Suprapubic skin (tissue), 4 donors: Measurements from ENCODE around the gene TDRD3. TPM values are rescaled to one million over a fixed set of nuclear protein-coding genes. Genes with fewer than 3 reads are reported as not detected.

Experiments used
- DNase-seq, 2 donors: peaks; one replicate each; pipeline ENCODE4 v3.0.0-alpha.2; 2019; ENCODE audit warnings: low spot score in 2 of 2
- H3K27ac ChIP-seq: fragments of 200-600 bp; sonication (generic); one replicate; pipeline ENCODE4 v1.5.1; 2019
- H3K27me3 ChIP-seq: fragments of 200-600 bp; sonication (generic); one replicate; pipeline ENCODE4 v1.5.1; 2019
- H3K36me3 ChIP-seq: fragments of 200-600 bp; sonication (generic); one replicate; pipeline ENCODE4 v1.5.1; 2019
- H3K4me1 ChIP-seq: fragments of 200-600 bp; sonication (generic); one replicate; pipeline ENCODE4 v1.5.1; 2019
- H3K4me3 ChIP-seq: fragments of 200-600 bp; sonication (generic); one replicate; pipeline ENCODE4 v1.5.1; 2019; ENCODE audit warnings: mild to moderate bottlenecking
- H3K9me3 ChIP-seq: fragments of 200-600 bp; sonication (generic); one replicate; pipeline ENCODE4 v1.5.1; 2019
- EP300 ChIP-seq: sonication (generic); formaldehyde crosslinking; IDR thresholded peaks from one replicate; pipeline ENCODE4 v1.6.1; 2017; ENCODE audit warnings: antibody characterized with exemption
- POLR2A ChIP-seq, 2 donors: fragments of 450-650 bp; IDR thresholded peaks; one replicate each; pipeline ENCODE4 v1.6.1; 2017; ENCODE audit warnings: antibody characterized with exemption in 2 of 2, mild to moderate bottlenecking in 2 of 2, moderate library complexity in 2 of 2
- POLR2AphosphoS5 ChIP-seq, 3 donors: sonication (generic); formaldehyde crosslinking; IDR thresholded peaks; one replicate each; pipeline ENCODE4 v1.6.1; 2017; ENCODE audit warnings: antibody characterized with exemption in 3 of 3
- WGBS: methylation state at CpG from one replicate; pipeline ENCODE4 v1.1.5; 2018; 5-methylcytosine and 5-hydroxymethylcytosine counted together
- total RNA-seq, 4 donors: library from RNA; depleted of rRNA; stranded (reverse); fragments of >200 nt; gene quantifications; one replicate each; pipeline ENCODE4 v1.1.0, GENCODE V29; 2016
- TF ChIP-seq, protein P1 (sequence below), 2 donors: fragments of 200-600 bp in 1 of 2; fragments of 450-650 bp in 1 of 2; sonication (generic) in 1 of 2; IDR thresholded peaks; one replicate each; pipeline ENCODE4 v1.5.1; 2016 to 2019; ENCODE audit warnings: antibody characterized with exemption in 2 of 2, mild to moderate bottlenecking in 1 of 2, moderate library complexity in 1 of 2

Gene TDRD3
- total RNA-seq, 4 donors from 2014 or later = 17.6 to 42.6 (median 21.7) TPM

DNA sequence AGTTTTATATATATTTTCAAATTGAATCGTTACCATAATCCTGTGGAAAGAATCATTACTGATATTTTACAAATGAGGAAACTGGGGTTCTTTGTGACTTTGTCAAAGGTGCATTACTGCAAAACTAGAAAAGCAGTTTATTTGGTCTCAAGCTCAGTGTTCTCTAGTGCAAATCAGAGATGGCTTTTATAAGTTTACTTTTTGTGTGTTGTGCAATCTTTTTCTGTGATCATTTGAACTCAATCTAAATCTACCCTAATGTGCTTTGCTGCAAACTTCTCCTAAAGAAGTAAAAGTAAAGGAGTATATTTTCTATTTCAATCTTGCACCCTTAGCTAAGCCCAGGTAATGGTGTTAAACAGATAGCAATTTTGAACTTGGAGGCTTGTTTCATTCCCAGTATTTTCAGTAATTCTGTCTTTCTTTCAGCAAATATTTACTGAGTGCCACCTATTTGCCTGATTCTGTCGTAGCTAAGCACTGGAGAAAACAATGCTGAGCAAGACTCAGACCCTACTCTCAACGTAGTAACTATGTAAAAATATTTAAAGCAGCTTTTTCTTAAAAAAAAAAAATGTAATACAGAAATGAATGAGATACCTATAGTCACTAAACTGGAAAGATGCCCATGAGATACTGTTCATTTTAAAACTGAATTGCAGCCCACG lies 124.0 kb downstream of the TDRD3 start:
- TF ChIP-seq, protein P1, sequence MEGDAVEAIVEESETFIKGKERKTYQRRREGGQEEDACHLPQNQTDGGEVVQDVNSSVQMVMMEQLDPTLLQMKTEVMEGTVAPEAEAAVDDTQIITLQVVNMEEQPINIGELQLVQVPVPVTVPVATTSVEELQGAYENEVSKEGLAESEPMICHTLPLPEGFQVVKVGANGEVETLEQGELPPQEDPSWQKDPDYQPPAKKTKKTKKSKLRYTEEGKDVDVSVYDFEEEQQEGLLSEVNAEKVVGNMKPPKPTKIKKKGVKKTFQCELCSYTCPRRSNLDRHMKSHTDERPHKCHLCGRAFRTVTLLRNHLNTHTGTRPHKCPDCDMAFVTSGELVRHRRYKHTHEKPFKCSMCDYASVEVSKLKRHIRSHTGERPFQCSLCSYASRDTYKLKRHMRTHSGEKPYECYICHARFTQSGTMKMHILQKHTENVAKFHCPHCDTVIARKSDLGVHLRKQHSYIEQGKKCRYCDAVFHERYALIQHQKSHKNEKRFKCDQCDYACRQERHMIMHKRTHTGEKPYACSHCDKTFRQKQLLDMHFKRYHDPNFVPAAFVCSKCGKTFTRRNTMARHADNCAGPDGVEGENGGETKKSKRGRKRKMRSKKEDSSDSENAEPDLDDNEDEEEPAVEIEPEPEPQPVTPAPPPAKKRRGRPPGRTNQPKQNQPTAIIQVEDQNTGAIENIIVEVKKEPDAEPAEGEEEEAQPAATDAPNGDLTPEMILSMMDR (IDR thresholded peaks at IDR 0.05) = no peak
- TF ChIP-seq POLR2AphosphoS5 (IDR thresholded peaks at IDR 0.05) (no peak), EP300 (no peak), POLR2A (IDR thresholded peaks at IDR 0.05) (no peak)
- no peak for DNase-seq
- 97% methylated on average over 4 of the region's 4 CpGs for WGBS
- peaks cover 17% of the 10 kb centered on the region for H3K36me3 ChIP-seq
- H3K9me3 ChIP-seq = no peaks in the 10 kb centered on the region
- H3K27me3 ChIP-seq = no peaks in the 10 kb centered on the region
- no peak overlapping the region for H3K4me3 ChIP-seq
- no peaks in the 10 kb centered on the region for H3K4me1 ChIP-seq
- no peak overlapping the region for H3K27ac ChIP-seq

DNA sequence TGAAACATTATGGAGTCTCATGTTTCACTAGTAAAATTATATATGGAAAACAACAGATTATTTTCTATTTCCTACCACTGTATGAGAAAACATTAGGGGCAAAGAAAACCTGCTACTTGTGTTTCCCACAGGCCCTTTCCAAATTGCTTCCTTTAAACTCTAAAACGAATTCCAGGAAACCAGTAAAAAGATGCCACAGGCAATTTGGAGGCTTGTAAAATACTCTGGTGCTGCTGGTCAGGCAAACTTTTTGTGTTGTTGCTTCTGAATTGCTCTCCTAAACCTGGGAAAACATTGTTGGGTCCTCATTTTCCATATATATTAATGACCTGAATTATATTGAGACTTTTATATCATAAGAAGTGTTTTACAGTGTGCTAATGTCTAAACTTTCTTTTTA lies 141.5 kb downstream of the TDRD3 start:
- no peak overlapping the region for H3K27ac ChIP-seq
- H3K4me1 ChIP-seq = no peaks in the 10 kb centered on the region
- WGBS = 26% methylated on average over 1 of the region's 1 CpG
- no peak for DNase-seq
- H3K36me3 ChIP-seq = no peaks in the 10 kb centered on the region
- no peaks in the 10 kb centered on the region for H3K27me3 ChIP-seq
- H3K9me3 ChIP-seq = no peaks in the 10 kb centered on the region
- H3K4me3 ChIP-seq = no peak overlapping the region
- no peak for TF ChIP-seq POLR2AphosphoS5 (IDR thresholded peaks at IDR 0.05)
- TF ChIP-seq, protein P1 (IDR thresholded peaks at IDR 0.05) = no peak
- TF ChIP-seq EP300 = no peak
- no peak for TF ChIP-seq POLR2A (IDR thresholded peaks at IDR 0.05)

DNA sequence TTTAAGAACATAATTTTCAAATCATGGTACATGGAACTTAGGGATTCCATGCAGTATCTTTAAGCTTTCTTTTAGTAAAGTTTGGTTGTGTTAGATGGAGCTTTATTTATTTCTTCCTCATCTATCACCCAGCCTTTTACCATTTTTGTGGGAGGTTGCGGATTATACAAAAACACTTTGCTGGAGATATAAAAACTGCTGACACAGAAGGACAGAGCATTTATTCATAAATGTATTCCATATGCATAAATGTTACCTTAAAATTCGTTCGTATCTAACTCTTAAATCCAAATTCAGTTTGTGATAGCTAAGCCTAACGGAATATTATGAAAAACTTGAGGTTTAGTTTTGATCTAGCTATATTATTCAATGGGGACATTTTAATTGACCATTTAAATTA lies 143.3 kb downstream of the TDRD3 start:
- DNase-seq = no peak
- Histone ChIP-seq H3K4me1 (no peaks in the 10 kb centered on the region), H3K36me3 (no peaks in the 10 kb centered on the region), H3K27ac (no peak overlapping the region), H3K27me3 (no peaks in the 10 kb centered on the region), H3K4me3 (no peak overlapping the region), H3K9me3 (no peaks in the 10 kb centered on the region)
- 96% methylated on average over 4 of the region's 4 CpGs for WGBS
- TF ChIP-seq POLR2AphosphoS5 (IDR thresholded peaks at IDR 0.05) (no peak), EP300 (no peak), POLR2A (IDR thresholded peaks at IDR 0.05) (no peak)
- TF ChIP-seq, protein P1 (IDR thresholded peaks at IDR 0.05) = no peak

DNA sequence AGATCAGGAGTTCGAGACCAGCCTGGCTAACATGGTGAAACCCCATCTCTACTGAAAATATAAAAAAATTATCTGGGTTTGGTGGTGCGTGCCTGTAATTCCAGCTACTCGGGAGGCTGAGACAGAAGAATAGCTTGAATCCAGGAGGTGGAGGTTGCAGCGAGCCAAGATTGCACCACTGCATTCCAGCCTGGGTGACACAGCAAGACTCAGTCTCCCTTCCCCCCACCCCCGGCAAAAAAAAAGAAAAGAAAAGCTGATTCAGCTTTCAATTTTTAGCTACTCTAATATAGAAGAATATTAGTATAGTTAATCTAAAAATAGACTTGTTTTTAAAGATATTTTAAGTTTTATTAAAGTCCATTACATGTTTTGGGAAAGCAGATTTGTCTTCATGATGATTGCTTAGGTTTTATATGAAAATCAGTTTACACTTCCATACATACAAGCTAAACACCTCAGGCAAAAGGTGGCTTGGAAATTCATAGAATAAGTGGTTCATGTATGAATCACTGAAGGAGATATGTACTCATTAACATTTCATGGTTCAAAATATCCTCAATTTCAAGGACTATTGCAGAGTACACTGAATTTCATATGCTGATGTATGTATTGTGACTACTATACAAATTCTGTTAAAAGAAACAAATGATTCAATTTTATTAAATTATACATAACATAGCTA lies 165.2 kb downstream of the TDRD3 start:
- DNase-seq = no peak
- Histone ChIP-seq H3K36me3 (no peaks in the 10 kb centered on the region), H3K4me1 (no peaks in the 10 kb centered on the region), H3K27me3 (no peaks in the 10 kb centered on the region), H3K4me3 (no peak overlapping the region), H3K9me3 (no peaks in the 10 kb centered on the region), H3K27ac (no peak overlapping the region)
- WGBS = 96% methylated on average over 5 of the region's 5 CpGs
- TF ChIP-seq POLR2AphosphoS5 (IDR thresholded peaks at IDR 0.05) (no peak), POLR2A (IDR thresholded peaks at IDR 0.05) (no peak), EP300 (no peak)
- TF ChIP-seq, protein P1 (IDR thresholded peaks at IDR 0.05) = no peak

DNA sequence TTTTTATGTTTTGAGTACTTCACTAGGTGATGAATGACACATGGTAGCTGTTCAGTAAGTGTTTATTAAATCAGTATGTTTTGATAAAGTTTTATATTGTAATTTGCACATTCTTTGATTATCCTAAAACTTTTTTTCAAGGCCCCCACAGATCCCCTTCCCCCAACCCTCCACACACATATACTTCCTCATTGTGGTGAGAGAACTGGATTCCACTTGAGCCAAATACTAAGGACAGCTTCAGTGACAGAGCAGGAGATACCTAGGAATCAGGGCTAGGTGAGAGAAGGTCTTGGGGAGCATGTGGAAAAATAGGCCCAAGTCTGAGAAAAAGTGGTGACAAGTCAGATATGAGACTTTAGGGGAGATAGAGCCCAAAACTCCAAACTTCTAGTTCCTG lies 174.6 kb downstream of the TDRD3 start:
- Histone ChIP-seq H3K4me3 (no peak overlapping the region), H3K27me3 (no peaks in the 10 kb centered on the region), H3K4me1 (no peaks in the 10 kb centered on the region), H3K9me3 (no peaks in the 10 kb centered on the region), H3K27ac (no peak overlapping the region), H3K36me3 (peaks cover 30% of the 10 kb centered on the region)
- no peak for TF ChIP-seq EP300
- TF ChIP-seq, protein P1 (IDR thresholded peaks at IDR 0.05) = no peak
- TF ChIP-seq POLR2AphosphoS5 (IDR thresholded peaks at IDR 0.05) = no peak
- TF ChIP-seq POLR2A (IDR thresholded peaks at IDR 0.05) = no peak
- no peak for DNase-seq
